Activated gamma-delta T cell treated with anti-CD3 and anti-CD28 coated beads, Interleukin-2, amount 50 U/mL, for 16 hours (primary cell): ENCODE results near the gene AFAP1L1.
A peak's percentile ranks its signal among the peaks of the same experiment; 100 is the strongest.

Source experiments
- DNase-seq: peaks from one replicate; pipeline ENCODE4 v3.0.0-alpha.2; 2020; ENCODE audit warnings: low read depth

Gene AFAP1L1

GRCh38 chr5:149271716-149272563 lies at the start of gene AFAP1L1:
TSS of gene AFAP1L1 (plus strand) at chr5:149271859. CDS start at chr5:149271969, 110 bp downstream.
- DNase-seq, result no peak

DNA sequence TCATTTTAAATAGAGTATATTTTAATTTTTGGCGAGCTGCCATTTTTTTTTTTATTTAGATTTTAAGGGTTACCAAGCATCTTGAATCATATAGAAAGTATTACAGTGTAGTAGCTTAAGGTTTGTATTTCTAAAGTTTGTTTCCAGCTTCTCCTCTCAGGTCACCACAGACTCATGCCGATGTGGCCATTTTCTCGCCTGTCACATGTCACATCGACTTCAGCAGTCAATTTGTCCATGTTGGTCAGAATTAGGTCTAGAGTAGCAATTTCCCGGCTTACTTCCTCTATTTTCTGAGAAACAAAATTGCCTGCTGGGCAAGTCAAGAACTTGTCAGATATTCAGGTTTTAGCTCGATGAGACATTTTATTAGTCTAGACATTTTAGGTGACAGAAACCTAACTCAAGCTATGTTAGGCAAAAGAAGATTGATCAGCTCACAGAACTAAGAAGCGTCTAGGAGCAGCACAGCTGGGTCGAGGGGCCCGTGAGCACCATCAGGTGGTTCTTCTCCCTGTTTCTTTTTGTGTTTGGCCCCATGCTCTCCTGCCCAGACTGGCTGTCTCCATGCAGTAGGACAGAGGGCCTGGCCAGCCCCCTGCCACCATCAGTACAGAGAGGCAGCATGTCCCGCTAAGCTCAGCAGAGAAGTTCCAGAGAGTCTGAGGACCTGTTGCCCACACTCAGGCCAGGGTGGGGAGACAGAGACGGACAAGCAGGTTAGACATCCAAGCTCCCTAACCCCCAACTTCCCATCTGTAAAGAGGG lies 48.4 kb upstream of the AFAP1L1 start:
- no peak for DNase-seq

DNA sequence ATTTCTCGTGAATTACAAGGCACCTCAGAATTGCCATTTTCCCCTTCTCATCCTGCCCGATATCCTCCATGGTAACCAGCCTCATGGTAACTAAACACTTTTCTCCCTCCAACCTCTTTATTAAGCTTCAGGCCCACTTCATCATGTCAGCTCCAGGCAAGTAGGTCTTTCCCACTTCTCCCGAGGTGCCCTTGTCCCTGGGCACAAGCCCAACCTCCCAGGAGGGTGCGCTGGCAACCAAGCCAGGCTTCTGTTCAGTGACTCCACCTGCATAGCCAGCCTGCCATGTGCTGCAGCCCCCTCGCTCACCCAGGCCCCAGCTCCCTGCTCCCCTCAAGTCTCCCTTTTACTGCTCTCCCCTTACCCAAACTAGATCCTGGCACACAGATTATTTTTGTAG lies 47.4 kb upstream of the AFAP1L1 start:
- no peak for DNase-seq

DNA sequence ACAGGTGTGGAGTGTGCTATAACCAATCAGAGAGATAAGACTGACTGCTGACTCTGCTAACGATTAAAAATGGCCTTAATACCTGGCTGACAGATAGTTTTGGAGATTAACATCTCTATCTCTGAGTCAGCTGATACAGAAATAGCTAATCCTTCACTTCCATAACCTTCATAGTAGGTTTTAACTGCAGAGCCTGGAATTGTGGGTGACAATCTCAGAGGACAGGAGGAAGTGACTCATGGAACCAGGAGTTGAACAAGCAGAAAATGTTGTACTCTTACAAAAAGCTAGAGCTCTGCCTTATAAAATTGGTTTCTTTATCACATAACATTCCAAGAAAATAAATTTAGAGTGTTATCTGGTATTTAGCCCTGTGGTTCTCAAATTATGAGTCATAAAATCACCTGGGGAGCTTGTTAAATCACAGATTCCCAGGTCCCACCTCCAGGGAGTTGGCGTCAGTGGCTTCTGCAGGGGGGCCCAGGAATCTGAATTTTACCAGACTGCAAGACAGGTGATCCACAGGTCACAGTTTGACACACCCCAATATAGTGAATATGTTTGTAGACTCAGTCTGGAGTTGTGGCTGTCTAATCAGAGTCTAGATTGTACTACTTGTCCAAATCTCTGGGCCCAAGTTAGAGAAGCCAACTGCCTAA lies 44.4 kb upstream of the AFAP1L1 start:
- no peak for DNase-seq

- DNase-seq, result no peak
Measured at GRCh38 chr5:149228618-149229297, 42.9 kb upstream of the AFAP1L1 start.

DNA sequence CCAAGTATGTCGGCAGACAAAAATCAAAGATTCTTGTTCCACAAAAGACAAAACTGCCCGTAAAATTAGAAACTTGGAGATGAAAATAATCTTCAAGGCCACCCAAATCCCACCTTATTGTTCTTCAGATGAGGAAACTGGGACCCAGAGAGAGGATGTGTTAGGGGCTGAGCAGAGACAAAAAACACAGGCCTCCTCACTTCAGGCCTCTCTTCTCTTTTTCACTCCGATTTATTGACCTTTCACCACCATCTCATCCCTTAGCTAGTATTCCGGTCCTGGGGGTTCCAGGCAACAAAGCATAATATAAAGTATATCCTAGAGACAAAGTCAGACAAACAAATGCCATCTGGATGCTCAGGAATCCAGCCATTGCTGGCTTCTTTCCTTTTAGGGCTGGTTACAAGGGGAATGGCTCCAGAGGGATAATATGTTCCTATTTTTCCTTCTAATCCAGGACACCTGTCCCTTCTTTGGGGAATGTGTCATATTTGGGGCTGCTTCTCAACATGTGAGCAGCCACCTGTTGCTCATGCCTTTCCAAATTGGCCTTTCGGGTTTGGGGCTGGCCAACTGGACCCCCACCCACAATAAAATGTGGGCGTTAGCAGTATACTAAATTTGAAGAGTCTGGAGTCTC lies 42.2 kb upstream of the AFAP1L1 start:
- no peak for DNase-seq

- no peak for DNase-seq
Measured at GRCh38 chr5:149235841-149236240, 35.8 kb upstream of the AFAP1L1 start.

GRCh38 chr5:149237662-149238061 lies 34.0 kb upstream of the AFAP1L1 start:
- DNase-seq, result no peak

- no peak for DNase-seq
Measured at GRCh38 chr5:149238540-149238939, 33.1 kb upstream of the AFAP1L1 start.

GRCh38 chr5:149239917-149240316 lies 31.7 kb upstream of the AFAP1L1 start:
- DNase-seq, result no peak

DNA sequence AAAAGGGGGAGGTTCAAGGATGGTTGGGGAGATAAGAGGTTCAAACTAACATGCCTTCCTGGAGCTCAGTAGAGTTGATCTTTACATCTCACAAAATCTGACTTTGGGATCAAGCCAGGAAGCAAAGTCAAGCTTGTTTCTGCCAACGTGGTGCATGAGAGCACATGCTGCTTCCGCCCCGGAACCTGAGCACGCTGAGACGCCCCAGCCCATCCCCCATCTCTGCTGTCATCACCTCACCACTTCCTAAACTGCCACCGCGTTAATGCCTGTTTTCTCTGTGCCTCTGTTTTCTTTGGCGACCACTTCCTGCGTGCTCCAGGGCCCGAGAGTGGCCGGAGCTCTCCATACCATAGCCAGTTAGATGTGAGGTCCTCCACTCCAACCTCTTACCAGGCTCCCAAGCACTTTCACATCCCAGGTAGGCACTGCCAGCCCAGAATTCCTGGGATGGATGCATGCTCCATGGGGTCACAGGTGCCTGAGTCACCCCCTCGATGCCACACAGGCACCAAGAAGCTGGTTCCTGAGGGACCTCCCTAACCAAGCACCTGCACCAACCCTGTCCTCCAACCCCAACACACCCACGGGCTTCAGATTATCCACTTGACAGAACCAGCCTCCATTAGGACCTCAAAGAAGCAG lies 31.2 kb upstream of the AFAP1L1 start:
- peak; percentile 69 for DNase-seq

GRCh38 chr5:149242339-149242738 lies 29.3 kb upstream of the AFAP1L1 start:
- no peak for DNase-seq

DNA sequence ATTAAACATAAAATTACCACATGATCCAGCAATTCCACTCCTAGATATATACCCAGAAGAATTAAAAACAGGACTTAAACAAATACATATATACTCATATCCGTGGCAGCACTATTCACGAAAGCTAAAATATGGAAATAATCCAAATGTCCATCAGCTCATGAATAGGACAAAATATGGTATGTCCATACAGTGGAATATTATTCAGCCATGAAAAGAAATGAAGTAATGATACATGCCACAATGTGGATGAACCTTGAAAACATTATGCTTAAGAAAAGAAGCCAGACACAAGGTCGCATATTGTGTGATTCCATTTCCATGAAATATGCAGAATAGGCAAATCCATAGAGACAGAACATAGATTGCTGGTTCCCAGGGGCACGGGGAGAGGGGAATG lies 24.8 kb upstream of the AFAP1L1 start:
- DNase-seq, result no peak

DNA sequence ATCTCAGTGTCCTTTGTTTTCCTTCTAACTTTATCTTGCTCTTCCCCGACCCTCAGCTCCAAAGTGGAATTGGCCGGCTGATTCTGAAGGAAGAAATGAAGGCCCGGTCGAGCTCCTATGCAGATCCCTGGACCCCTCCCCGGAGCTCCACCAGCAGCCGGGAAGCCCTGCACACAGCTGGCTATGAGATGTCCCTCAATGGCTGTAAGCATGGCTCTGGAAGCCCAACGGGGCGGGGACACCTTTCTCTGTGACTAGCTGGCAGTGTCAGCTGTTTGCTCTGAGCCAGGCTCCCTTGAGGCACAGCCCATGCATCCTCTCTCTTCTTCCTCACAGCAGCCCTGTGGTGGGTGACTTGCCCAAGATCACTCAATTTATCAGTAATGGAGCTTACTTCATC lies 23.9 kb upstream of the AFAP1L1 start:
- no peak for DNase-seq

- DNase-seq, result no peak
Measured at GRCh38 chr5:149251546-149251945, 20.1 kb upstream of the AFAP1L1 start.

- DNase-seq, result no peak
Measured at GRCh38 chr5:149254506-149254905, 17.2 kb upstream of the AFAP1L1 start.

- DNase-seq, result no peak
Measured at GRCh38 chr5:149256451-149256850, 15.2 kb upstream of the AFAP1L1 start.

GRCh38 chr5:149257131-149257530 lies 14.5 kb upstream of the AFAP1L1 start:
- no peak for DNase-seq

- no peak for DNase-seq
Measured at GRCh38 chr5:149257889-149258705, 13.6 kb upstream of the AFAP1L1 start.

DNA sequence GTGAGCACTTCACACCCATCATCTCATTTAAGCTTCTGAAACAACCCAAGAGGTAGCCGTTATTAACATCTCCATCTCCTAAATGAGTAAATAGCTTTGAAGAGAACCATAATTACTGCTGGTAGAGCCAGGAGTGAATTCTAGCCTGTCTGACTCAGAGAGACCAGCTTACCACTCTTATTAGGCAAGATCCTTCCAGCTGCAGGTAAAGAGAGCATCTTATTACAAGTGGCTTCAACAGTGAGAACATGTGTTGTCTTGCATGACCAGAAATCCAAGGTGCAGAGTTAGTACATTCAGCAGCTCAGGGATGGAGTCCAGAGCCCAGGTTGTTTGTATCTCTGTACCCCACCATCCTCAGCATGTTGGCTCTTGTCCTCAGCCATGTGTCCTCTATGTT lies 10.9 kb upstream of the AFAP1L1 start:
- DNase-seq, result no peak
